Stomach (tissue), 9 donors: ENCODE measurements around the gene TTLL3. TPM values are rescaled to one million over a fixed set of nuclear protein-coding genes. Genes with fewer than 3 reads are reported as not detected.

Experiments used
- DNase-seq, 2 donors: peaks; one replicate each; pipeline versions ENCODE4 v3.0.0 to v3.0.0-alpha.2; 2013 to 2019
- H3K27ac ChIP-seq, 5 donors: fragments of 200-600 bp in 4 of 5; sonication (generic) in 4 of 5; one replicate each; pipeline ENCODE4 v1.5.1; 2013 to 2019; ENCODE audit warnings: mild to moderate bottlenecking in 1 of 5, moderate library complexity in 1 of 5
- H3K27me3 ChIP-seq, 3 donors: fragments of 200-600 bp; sonication (generic); one replicate each; pipeline ENCODE4 v1.5.1; 2017 to 2019; ENCODE audit warnings: mixed run types in 1 of 3
- H3K36me3 ChIP-seq, 4 donors: fragments of 200-600 bp; sonication (generic); 1 replicate in 3 of 4; 2 replicates in 1 of 4; pipeline ENCODE4 v1.5.1; 2016 to 2019
- H3K4me1 ChIP-seq, 4 donors: fragments of 200-600 bp; sonication (generic); one replicate each; pipeline ENCODE4 v1.5.1; 2016 to 2019
- H3K4me3 ChIP-seq, 4 donors: fragments of 200-600 bp; sonication (generic) in 3 of 4; one replicate each; pipeline ENCODE4 v1.5.1; 2016 to 2019; ENCODE audit warnings: mild to moderate bottlenecking in 1 of 4
- H3K9me3 ChIP-seq, 4 donors: fragments of 200-600 bp; sonication (generic); one replicate each; pipeline ENCODE4 v1.5.1; 2016 to 2019
- CTCF ChIP-seq, 7 experiments: fragments of 450-650 bp in 4 of 7; fragments of 200-600 bp in 3 of 7; sonication (generic) in 3 of 7; IDR thresholded peaks; one replicate each; pipeline ENCODE4 v1.5.1; 2016 to 2019; ENCODE audit warnings: antibody characterized with exemption in 7 of 7, control low read depth in 2 of 7, mild to moderate bottlenecking in 1 of 7
- EP300 ChIP-seq: sonication (generic); formaldehyde crosslinking; IDR thresholded peaks from one replicate; pipeline ENCODE4 v1.6.1; 2017; ENCODE audit warnings: antibody characterized with exemption
- POLR2A ChIP-seq, 4 donors: fragments of 450-650 bp; IDR thresholded peaks; one replicate each; pipeline ENCODE4 v1.6.1; 2016; ENCODE audit warnings: antibody characterized with exemption in 4 of 4, control low read depth in 2 of 4, mild to moderate bottlenecking in 1 of 4, moderate library complexity in 1 of 4
- POLR2AphosphoS5 ChIP-seq, 3 donors: sonication (generic); formaldehyde crosslinking; IDR thresholded peaks; one replicate each; pipeline ENCODE4 v1.6.1; 2016; ENCODE audit warnings: antibody characterized with exemption in 3 of 3
- WGBS, 5 donors: extraction: QIAGEN DNeasy Blood & Tissue Kit in 3 of 5; methylation state at CpG; one replicate each; pipeline versions ENCODE4 v1.1.5 to v1.1.7; 2013 to 2018; 5-methylcytosine and 5-hydroxymethylcytosine counted together
- intact Hi-C: fragments of 100-400 bp; cut with DNase I; formaldehyde crosslinking; loops from one replicate; pipeline ENCODE4 v1.15.1; 2023; ENCODE audit warnings: low total_unique reads
- polyA plus RNA-seq, 3 donors: library from polyadenylated mRNA; stranded (reverse); fragments of 200-250 nt; gene quantifications; one replicate each; pipeline ENCODE4 v1.2.3, GENCODE V29; 2013
- total RNA-seq, 5 donors: library from RNA; depleted of rRNA; stranded (reverse); fragments of >200 nt; gene quantifications; one replicate each; pipeline versions ENCODE4 v1.1.0 to v1.2.3, GENCODE V29; 2014 to 2016
- donor health status: healthy with polysubstance abuse.
- donor health status: Bipolar disorder and iron deficiency.
- donor health status: healthy.

The TTLL3 gene
- total and polyA plus RNA-seq, 8 donors = 6.7 to 593 (median 77.4) TPM

- H3K4me3 ChIP-seq = no peak overlapping the region
- H3K36me3 ChIP-seq = peaks cover 0 to 42% (median 31%) of the 10 kb centered on the region in 4 donors
- WGBS, 5 donors = 39 to 67% (median 47%) methylated on average over 14 of the region's 14 CpGs
- no peak overlapping the region for H3K27ac ChIP-seq
- peaks cover 0 to 4% (median 0%) of the 10 kb centered on the region in 4 donors for H3K4me1 ChIP-seq
- H3K27me3 ChIP-seq = no peaks in the 10 kb centered on the region
- no peaks in the 10 kb centered on the region for H3K9me3 ChIP-seq
- TF ChIP-seq POLR2AphosphoS5 (IDR thresholded peaks at IDR 0.05) (no peak), CTCF (IDR thresholded peaks at IDR 0.05) (no peak), POLR2A (IDR thresholded peaks at IDR 0.05) (no peak), EP300 (no peak)
- intact Hi-C loops = no loop called here
- peak in 1 of 2 donors; percentile 60 for DNase-seq
Measured at GRCh38 chr3:9825451-9826040, 15.5 kb downstream of the TTLL3 start.

- Histone ChIP-seq H3K36me3 (peaks cover 0 to 46% (median 40%) of the 10 kb centered on the region in 4 donors), H3K27me3 (no peaks in the 10 kb centered on the region), H3K4me1 (peaks cover 0 to 4% (median 0%) of the 10 kb centered on the region in 4 donors), H3K4me3 (no peak overlapping the region), H3K9me3 (no peaks in the 10 kb centered on the region), H3K27ac (no peak overlapping the region)
- TF ChIP-seq POLR2A (IDR thresholded peaks at IDR 0.05) = no peak
- TF ChIP-seq EP300 = no peak
- peak in 1 of 7 experiments; percentile 15 for TF ChIP-seq CTCF (IDR thresholded peaks at IDR 0.05)
- 76 to 84% (median 79%) methylated on average over 20 of the region's 20 CpGs for WGBS, 5 donors
- intact Hi-C loops = no loop called here
- DNase-seq = peak in 1 of 2 donors; percentile 34
Measured at GRCh38 chr3:9826815-9827573, 16.9 kb downstream of the TTLL3 start.

DNA sequence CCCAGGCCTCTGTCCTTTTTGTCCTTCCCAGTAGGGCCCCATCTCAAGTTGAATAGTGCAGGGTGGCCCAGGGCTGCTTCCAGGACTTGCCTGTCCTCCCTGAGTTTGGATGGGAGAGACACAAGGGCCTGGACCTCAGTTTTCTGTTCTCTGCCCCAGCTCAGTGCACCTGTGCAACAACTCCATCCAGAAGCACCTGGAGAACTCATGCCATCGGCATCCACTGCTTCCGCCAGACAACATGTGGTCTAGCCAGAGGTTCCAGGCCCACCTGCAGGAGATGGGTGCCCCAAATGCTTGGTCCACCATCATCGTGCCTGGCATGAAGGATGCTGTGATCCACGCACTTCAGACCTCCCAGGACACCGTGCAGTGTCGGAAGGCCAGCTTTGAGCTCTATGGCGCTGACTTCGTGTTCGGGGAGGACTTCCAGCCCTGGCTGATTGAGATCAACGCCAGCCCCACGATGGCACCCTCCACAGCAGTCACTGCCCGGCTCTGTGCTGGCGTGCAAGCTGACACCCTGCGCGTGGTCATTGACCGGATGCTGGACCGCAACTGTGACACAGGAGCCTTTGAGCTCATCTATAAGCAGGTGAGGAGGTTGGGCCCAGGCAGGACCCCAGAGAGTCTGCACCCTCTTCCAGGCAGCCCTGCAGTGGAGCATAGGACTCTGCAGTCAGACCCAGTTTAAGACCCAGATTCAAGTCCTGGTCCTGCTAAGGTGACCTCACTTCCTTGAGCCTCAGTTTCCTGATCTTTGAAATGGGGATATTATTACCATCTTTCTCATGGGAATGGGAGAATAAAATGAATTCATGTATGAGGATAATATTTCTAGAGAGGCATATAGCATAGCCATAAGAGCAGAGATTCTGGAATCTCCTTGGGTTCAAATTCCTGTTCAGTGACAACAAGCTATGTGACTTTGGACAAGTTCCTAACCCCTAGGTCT is 19.0 kb downstream of the TTLL3 start:
- WGBS, 5 donors = 96 to 100% (median 97%) methylated on average over 9 to 17 of the region's 17 CpGs
- TF ChIP-seq POLR2AphosphoS5 (IDR thresholded peaks at IDR 0.05) = no peak
- TF ChIP-seq EP300 = no peak
- no peak for TF ChIP-seq POLR2A (IDR thresholded peaks at IDR 0.05)
- TF ChIP-seq CTCF (IDR thresholded peaks at IDR 0.05) = no peak
- no peak overlapping the region for H3K4me3 ChIP-seq
- no peaks in the 10 kb centered on the region for H3K9me3 ChIP-seq
- H3K27me3 ChIP-seq = no peaks in the 10 kb centered on the region
- DNase-seq = no peak
- peaks cover 0 to 4% (median 0%) of the 10 kb centered on the region in 4 donors for H3K4me1 ChIP-seq
- intact Hi-C loops = no loop called here
- peaks cover 10 to 66% (median 59%) of the 10 kb centered on the region in 4 donors for H3K36me3 ChIP-seq
- H3K27ac ChIP-seq = no peak overlapping the region

DNA sequence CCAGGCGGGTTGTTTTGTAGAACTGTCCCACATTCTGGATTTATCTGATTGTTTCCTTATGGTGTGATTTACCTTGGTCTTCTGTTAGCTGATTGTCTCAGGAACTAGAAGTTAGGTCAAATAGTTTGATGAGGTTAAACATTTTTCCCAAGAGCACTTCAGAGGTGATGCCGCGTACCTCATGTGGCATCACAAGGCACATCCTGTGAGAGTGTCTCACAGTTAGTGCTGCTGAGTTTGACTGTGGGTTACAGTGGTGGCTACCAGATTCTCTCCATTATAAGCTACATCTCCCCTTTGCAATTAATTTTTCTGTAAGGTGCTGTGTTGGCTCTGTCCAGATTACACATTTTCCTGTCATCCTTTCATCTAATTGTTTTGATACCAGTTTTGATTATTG is 21.2 kb downstream of the TTLL3 start:
- WGBS, 5 donors = 87 to 97% (median 95%) methylated on average over 3 of the region's 3 CpGs
- no peak for DNase-seq

More for the DNA sequence above, 21.2 kb downstream of the TTLL3 start:
- intact Hi-C loops = no loop called here
- H3K4me3 ChIP-seq = no peak overlapping the region
- no peaks in the 10 kb centered on the region for H3K27me3 ChIP-seq
- H3K27ac ChIP-seq = no peak overlapping the region
- H3K4me1 ChIP-seq = no peaks in the 10 kb centered on the region
- no peaks in the 10 kb centered on the region for H3K9me3 ChIP-seq
- TF ChIP-seq CTCF (IDR thresholded peaks at IDR 0.05) (no peak), POLR2A (IDR thresholded peaks at IDR 0.05) (no peak), POLR2AphosphoS5 (IDR thresholded peaks at IDR 0.05) (no peak), EP300 (no peak)
- H3K36me3 ChIP-seq = peaks cover 16 to 87% (median 81%) of the 10 kb centered on the region in 4 donors
